Ectodermal cell (in vitro differentiated cells): ENCODE data around the gene TMEM184B.

Experiments
- H3K27ac ChIP-seq: 2 replicates; pipeline ENCODE4 v1.7.0; 2013; ENCODE audit warnings: mild to moderate bottlenecking, low read depth, low read length; ENCODE audit not compliant: insufficient read depth, poor library complexity, severe bottlenecking
- H3K27me3 ChIP-seq: 2 replicates; pipeline ENCODE4 v1.7.0; 2013; ENCODE audit warnings: mild to moderate bottlenecking, low read length; ENCODE audit not compliant: insufficient read depth, control insufficient read depth, poor library complexity, severe bottlenecking
- H3K36me3 ChIP-seq: one replicate; pipeline ENCODE4 v1.7.0; 2013; ENCODE audit warnings: low read length; ENCODE audit not compliant: control insufficient read depth, insufficient read depth
- H3K4me1 ChIP-seq: one replicate; pipeline ENCODE4 v1.7.0; 2013; ENCODE audit warnings: low read length; ENCODE audit not compliant: control insufficient read depth, insufficient read depth
- H3K4me3 ChIP-seq: 2 replicates; pipeline ENCODE4 v1.7.0; 2013; ENCODE audit warnings: low read depth, low read length, control low read depth; ENCODE audit not compliant: insufficient read depth
- H3K9me3 ChIP-seq: 2 replicates; pipeline ENCODE4 v1.7.0; 2013; ENCODE audit warnings: mild to moderate bottlenecking, low read length, moderate library complexity; ENCODE audit not compliant: control insufficient read depth
- WGBS, 2 experiments: methylation state at CpG; one replicate each; pipeline ENCODE4 v1.1.7; 2013; ENCODE audit warnings: missing lambda C conversion rate in 2 of 2; 5-methylcytosine and 5-hydroxymethylcytosine counted together

The TMEM184B gene

GRCh38 chr22:38219632-38220031 is 53.2 kb downstream of the TMEM184B start:
- Histone ChIP-seq H3K27me3 (no peaks in the 10 kb centered on the region), H3K36me3 (no peaks in the 10 kb centered on the region), H3K27ac (no peak overlapping the region), H3K4me3 (no peak overlapping the region), H3K4me1 (peaks cover 23% of the 10 kb centered on the region), H3K9me3 (no peaks in the 10 kb centered on the region)
- WGBS, 2 experiments: 77 to 82% methylated on average over 10 of the region's 10 CpGs

GRCh38 chr22:38218661-38219622 is 53.9 kb downstream of the TMEM184B start:
- H3K4me1 ChIP-seq: peaks cover 23% of the 10 kb centered on the region
- peaks cover 4% of the 10 kb centered on the region for H3K27me3 ChIP-seq
- 56 to 59% methylated on average over 25 of the region's 25 CpGs for WGBS, 2 experiments
- no peak overlapping the region for H3K4me3 ChIP-seq
- peak overlapping the region; percentile 72 for H3K27ac ChIP-seq
- no peaks in the 10 kb centered on the region for H3K36me3 ChIP-seq
- H3K9me3 ChIP-seq: no peaks in the 10 kb centered on the region

- Histone ChIP-seq H3K4me1 (peaks cover 23% of the 10 kb centered on the region), H3K36me3 (no peaks in the 10 kb centered on the region), H3K27ac (no peak overlapping the region), H3K4me3 (no peak overlapping the region), H3K27me3 (peaks cover 5% of the 10 kb centered on the region), H3K9me3 (no peaks in the 10 kb centered on the region)
- WGBS, 2 experiments: 84 to 88% methylated on average over 11 of the region's 11 CpGs
Measured at GRCh38 chr22:38215156-38216038, 57.4 kb downstream of the TMEM184B start.

GRCh38 chr22:38214302-38215056 is 58.3 kb downstream of the TMEM184B start:
- peaks cover 5% of the 10 kb centered on the region for H3K27me3 ChIP-seq
- peaks cover 23% of the 10 kb centered on the region for H3K4me1 ChIP-seq
- no peak overlapping the region for H3K4me3 ChIP-seq
- H3K36me3 ChIP-seq: no peaks in the 10 kb centered on the region
- H3K9me3 ChIP-seq: no peaks in the 10 kb centered on the region
- WGBS, 2 experiments: 62 to 66% methylated on average over 81 of the region's 81 CpGs
- no peak overlapping the region for H3K27ac ChIP-seq

- H3K9me3 ChIP-seq: no peaks in the 10 kb centered on the region
- 78 to 80% methylated on average over 8 of the region's 8 CpGs for WGBS, 2 experiments
- no peak overlapping the region for H3K4me3 ChIP-seq
- H3K4me1 ChIP-seq: peaks cover 20% of the 10 kb centered on the region
- H3K27ac ChIP-seq: no peak overlapping the region
- no peaks in the 10 kb centered on the region for H3K36me3 ChIP-seq
- H3K27me3 ChIP-seq: peaks cover 5% of the 10 kb centered on the region
Measured at GRCh38 chr22:38213990-38214301, 58.9 kb downstream of the TMEM184B start.

- Histone ChIP-seq H3K9me3 (no peaks in the 10 kb centered on the region), H3K4me3 (no peak overlapping the region), H3K27me3 (peaks cover 5% of the 10 kb centered on the region), H3K4me1 (peaks cover 15% of the 10 kb centered on the region), H3K27ac (no peak overlapping the region), H3K36me3 (no peaks in the 10 kb centered on the region)
- 88 to 92% methylated on average over 6 of the region's 6 CpGs for WGBS, 2 experiments
Measured at GRCh38 chr22:38213319-38213989, 59.4 kb downstream of the TMEM184B start.

GRCh38 chr22:38212442-38212841 is 60.4 kb downstream of the TMEM184B start:
- H3K36me3 ChIP-seq: no peaks in the 10 kb centered on the region
- WGBS, 2 experiments: 75 to 88% methylated on average over 1 to 2 of the region's 2 CpGs
- H3K4me1 ChIP-seq: peaks cover 9% of the 10 kb centered on the region
- H3K4me3 ChIP-seq: no peak overlapping the region
- H3K27ac ChIP-seq: no peak overlapping the region
- no peaks in the 10 kb centered on the region for H3K9me3 ChIP-seq
- H3K27me3 ChIP-seq: peaks cover 5% of the 10 kb centered on the region

- no peaks in the 10 kb centered on the region for H3K9me3 ChIP-seq
- peaks cover 9% of the 10 kb centered on the region for H3K4me1 ChIP-seq
- 94 to 95% methylated on average over 7 of the region's 7 CpGs for WGBS, 2 experiments
- H3K4me3 ChIP-seq: no peak overlapping the region
- H3K36me3 ChIP-seq: no peaks in the 10 kb centered on the region
- no peak overlapping the region for H3K27ac ChIP-seq
- H3K27me3 ChIP-seq: peaks cover 5% of the 10 kb centered on the region
Measured at GRCh38 chr22:38211556-38211955, 61.3 kb downstream of the TMEM184B start.

GRCh38 chr22:38208551-38208968 is 64.2 kb downstream of the TMEM184B start:
- H3K4me3 ChIP-seq: no peak overlapping the region
- no peaks in the 10 kb centered on the region for H3K36me3 ChIP-seq
- 94 to 96% methylated on average over 5 of the region's 6 CpGs for WGBS, 2 experiments
- no peak overlapping the region for H3K27ac ChIP-seq
- H3K27me3 ChIP-seq: peaks cover 18% of the 10 kb centered on the region
- no peaks in the 10 kb centered on the region for H3K9me3 ChIP-seq
- H3K4me1 ChIP-seq: no peaks in the 10 kb centered on the region
